ENCODE data around the gene AGRN. TPM values are rescaled to one million over a fixed set of nuclear protein-coding genes. Genes with fewer than 3 reads are reported as not detected.

AGRN gene
- polyA plus RNA-seq, 3 donors = 0.06 to 4.7 (median 0.43) TPM

GRCh38 chr1:978069-978834, 41.7 kb upstream of the AGRN start:
- intact Hi-C loops (cut with micrococcal nuclease) = no loop called here
- no peak overlapping the region for H2AFZ ChIP-seq (ENCODE audit: insufficient read depth, low read depth, low read length, poor library complexity, severe bottlenecking)
- H3K27ac ChIP-seq (ENCODE audit: low read depth in 1 of 2, low read length in 2 of 2) = no peak overlapping the region
- peak overlapping the region in 1 of 7 donors; percentile 78 for H3K27ac Mint-ChIP-seq
- no peak overlapping the region for H3K4me3 ChIP-seq (replicated peaks in 1 of 3; ENCODE audit: low read depth in 2 of 3, low read length in 3 of 3)
- H3K9me3 ChIP-seq (replicated peaks in 1 of 2; ENCODE audit: control insufficient read depth in 1 of 2, insufficient read depth in 1 of 2, low read length in 2 of 2) = peaks cover 0 to 5% of the 10 kb centered on the region in 2 donors
- H3K4me2 ChIP-seq (replicated peaks; ENCODE audit: extremely low read depth, low read length, poor library complexity, severe bottlenecking) = no peak overlapping the region
- H3K27me3 Mint-ChIP-seq (ENCODE audit: low read depth in 3 of 3) = peaks cover 13 to 37% (median 19%) of the 10 kb centered on the region in 3 donors
- peaks cover 5 to 8% of the 10 kb centered on the region in 2 donors for H3K4me1 ChIP-seq (ENCODE audit: control insufficient read depth in 1 of 2, insufficient read depth in 2 of 2, low read length in 2 of 2)
- no peaks in the 10 kb centered on the region for H3K36me3 Mint-ChIP-seq
- 93% methylated on average over 40 of the region's 44 CpGs for WGBS (ENCODE audit: insufficient coverage)
- H3K9ac ChIP-seq (ENCODE audit: insufficient read depth, low read length, poor library complexity, severe bottlenecking) = no peak overlapping the region
- TF ChIP-seq, protein P1, sequence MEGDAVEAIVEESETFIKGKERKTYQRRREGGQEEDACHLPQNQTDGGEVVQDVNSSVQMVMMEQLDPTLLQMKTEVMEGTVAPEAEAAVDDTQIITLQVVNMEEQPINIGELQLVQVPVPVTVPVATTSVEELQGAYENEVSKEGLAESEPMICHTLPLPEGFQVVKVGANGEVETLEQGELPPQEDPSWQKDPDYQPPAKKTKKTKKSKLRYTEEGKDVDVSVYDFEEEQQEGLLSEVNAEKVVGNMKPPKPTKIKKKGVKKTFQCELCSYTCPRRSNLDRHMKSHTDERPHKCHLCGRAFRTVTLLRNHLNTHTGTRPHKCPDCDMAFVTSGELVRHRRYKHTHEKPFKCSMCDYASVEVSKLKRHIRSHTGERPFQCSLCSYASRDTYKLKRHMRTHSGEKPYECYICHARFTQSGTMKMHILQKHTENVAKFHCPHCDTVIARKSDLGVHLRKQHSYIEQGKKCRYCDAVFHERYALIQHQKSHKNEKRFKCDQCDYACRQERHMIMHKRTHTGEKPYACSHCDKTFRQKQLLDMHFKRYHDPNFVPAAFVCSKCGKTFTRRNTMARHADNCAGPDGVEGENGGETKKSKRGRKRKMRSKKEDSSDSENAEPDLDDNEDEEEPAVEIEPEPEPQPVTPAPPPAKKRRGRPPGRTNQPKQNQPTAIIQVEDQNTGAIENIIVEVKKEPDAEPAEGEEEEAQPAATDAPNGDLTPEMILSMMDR (IDR thresholded peaks at IDR 0.05) = no peak
- H4K20me1 ChIP-seq (ENCODE audit: insufficient read depth, low read length) = no peaks in the 10 kb centered on the region
- peak overlapping the region in 1 of 2 donors; percentile 21 for H3K4me3 Mint-ChIP-seq
- peaks cover under 1 to 5% (median 4%) of the 10 kb centered on the region in 7 donors for H3K9me3 Mint-ChIP-seq
- H3K27me3 ChIP-seq (ENCODE audit: control insufficient read depth in 2 of 2, insufficient read depth in 2 of 2, low read length in 2 of 2) = peaks cover 0 to 12% of the 10 kb centered on the region in 2 donors
- H3K36me3 ChIP-seq (replicated peaks in 1 of 2; ENCODE audit: control insufficient read depth in 1 of 2, insufficient read depth in 2 of 2, low read length in 2 of 2) = no peaks in the 10 kb centered on the region
- H3K79me2 ChIP-seq (ENCODE audit: insufficient read depth, low read length) = no peaks in the 10 kb centered on the region
- H3K4me1 Mint-ChIP-seq = peaks cover 3% of the 10 kb centered on the region
- DNase-seq = no peak

DNA sequence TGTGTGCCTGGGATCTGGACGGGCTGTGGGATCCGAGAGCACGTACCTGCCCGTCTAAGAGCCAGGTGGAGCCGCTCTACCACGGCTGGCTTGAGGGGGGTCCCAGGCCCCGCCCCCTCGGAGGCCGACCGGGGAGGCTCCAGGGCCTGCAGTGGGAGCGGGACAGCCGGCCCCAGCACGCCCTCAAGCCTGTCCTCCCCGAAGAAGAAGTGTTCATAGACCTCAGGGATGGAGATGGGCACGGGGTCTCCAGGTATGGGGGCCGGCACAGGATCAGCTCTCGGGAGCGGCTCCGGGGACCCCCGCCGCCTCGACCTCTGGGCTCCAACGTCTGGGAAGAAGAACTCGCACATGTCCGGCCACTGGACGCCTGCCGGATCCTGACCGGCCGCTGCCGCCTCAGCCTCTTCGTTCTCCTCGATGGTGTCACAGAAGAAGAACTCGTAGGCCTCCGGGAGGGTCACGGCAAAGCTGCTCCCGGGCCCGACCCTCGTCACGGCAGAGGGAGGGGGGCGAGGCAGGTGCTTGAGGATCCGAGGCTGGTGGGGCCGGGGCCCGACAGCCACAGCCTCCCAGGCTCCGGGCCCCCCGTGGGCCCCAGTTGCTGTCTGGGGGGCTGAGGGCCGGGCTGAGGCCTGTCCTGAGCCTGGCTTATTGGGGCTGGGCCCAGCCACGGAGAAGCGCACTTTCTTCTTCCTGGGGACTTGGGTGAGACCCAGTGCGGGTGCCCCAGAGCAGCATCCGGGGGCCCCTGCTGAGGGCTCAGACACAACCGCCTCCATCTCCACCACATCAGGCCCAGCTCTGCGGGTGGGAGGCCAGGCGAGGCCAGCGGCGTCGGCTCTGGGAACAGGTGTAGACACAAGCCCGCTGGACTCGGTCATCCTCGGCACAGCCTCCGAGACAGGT, 40.8 kb upstream of the AGRN start:
- no peak for DNase-seq
- H3K27ac Mint-ChIP-seq = no peak overlapping the region
- peaks cover 2 to 5% (median 4%) of the 10 kb centered on the region in 7 donors for H3K9me3 Mint-ChIP-seq
- H3K4me3 ChIP-seq (replicated peaks in 1 of 3; ENCODE audit: low read depth in 2 of 3, low read length in 3 of 3) = no peak overlapping the region
- H3K4me2 ChIP-seq (replicated peaks; ENCODE audit: extremely low read depth, low read length, poor library complexity, severe bottlenecking) = no peak overlapping the region
- peaks cover 5 to 8% of the 10 kb centered on the region in 2 donors for H3K4me1 ChIP-seq (ENCODE audit: control insufficient read depth in 1 of 2, insufficient read depth in 2 of 2, low read length in 2 of 2)
- no peak overlapping the region for H3K4me3 Mint-ChIP-seq
- no peaks in the 10 kb centered on the region for H4K20me1 ChIP-seq (ENCODE audit: insufficient read depth, low read length)
- no peaks in the 10 kb centered on the region for H3K36me3 Mint-ChIP-seq
- 92% methylated on average over 57 of the region's 60 CpGs for WGBS (ENCODE audit: insufficient coverage)
- no peaks in the 10 kb centered on the region for H3K79me2 ChIP-seq (ENCODE audit: insufficient read depth, low read length)
- no peaks in the 10 kb centered on the region for H3K36me3 ChIP-seq (replicated peaks in 1 of 2; ENCODE audit: control insufficient read depth in 1 of 2, insufficient read depth in 2 of 2, low read length in 2 of 2)
- intact Hi-C loops (cut with micrococcal nuclease) = no loop called here
- TF ChIP-seq, protein P1 (IDR thresholded peaks at IDR 0.05) = no peak
- H3K9me3 ChIP-seq (replicated peaks in 1 of 2; ENCODE audit: control insufficient read depth in 1 of 2, insufficient read depth in 1 of 2, low read length in 2 of 2) = peaks cover 0 to 5% of the 10 kb centered on the region in 2 donors
- peaks cover 0 to 12% of the 10 kb centered on the region in 2 donors for H3K27me3 ChIP-seq (ENCODE audit: control insufficient read depth in 2 of 2, insufficient read depth in 2 of 2, low read length in 2 of 2)
- no peak overlapping the region for H2AFZ ChIP-seq (ENCODE audit: insufficient read depth, low read depth, low read length, poor library complexity, severe bottlenecking)
- H3K27me3 Mint-ChIP-seq (ENCODE audit: low read depth in 3 of 3) = peaks cover 15 to 41% (median 18%) of the 10 kb centered on the region in 3 donors
- H3K4me1 Mint-ChIP-seq = peaks cover 3% of the 10 kb centered on the region
- no peak overlapping the region for H3K27ac ChIP-seq (ENCODE audit: low read depth in 1 of 2, low read length in 2 of 2)
- H3K9ac ChIP-seq (ENCODE audit: insufficient read depth, low read length, poor library complexity, severe bottlenecking) = no peak overlapping the region

Measured in CD14-positive monocyte (primary cell).